Measurements from ENCODE around the gene SIL1.
"Not testable (repeated sequence)": the region's sequence is repeated elsewhere in the genome, so short reads cannot be mapped to it uniquely, and the experiment has no call there.

The SIL1 gene

GRCh38 chr5:139075066-139076050 is 122.8 kb downstream of the SIL1 start:
- TF ChIP-seq ELF4 (IDR thresholded peaks at IDR 0.05) (no peak), PKNOX1 (IDR thresholded peaks at IDR 0.05) (no peak)
- CTCF ChIA-PET: interaction anchor here (0.5 kb wide), 1 partner anchor 528 kb away, joined by 4 read pairs; no protein-coding TSS in a partner anchor
- POLR2A ChIA-PET: interaction anchor here (0.9 kb wide), 1 partner anchor 267 kb away, joined by 3 read pairs; no protein-coding TSS in a partner anchor
- no peak for DNase-seq (ENCODE audit: extremely low spot score)

- POLR2A ChIA-PET: not testable (repeated sequence)
Observed at GRCh38 chr5:139073956-139074355, 124.2 kb downstream of the SIL1 start.

GRCh38 chr5:139068494-139069151 is 129.5 kb downstream of the SIL1 start:
- ChIA-PET CTCF (no interaction called here), POLR2A (interaction anchor here (1.2 kb wide), 1 partner anchor 493 kb away, joined by 3 read pairs; no protein-coding TSS in a partner anchor)
- no peak for DNase-seq (ENCODE audit: extremely low spot score)
- TF ChIP-seq SP1 (IDR thresholded peaks at IDR 0.05): no peak
- TF ChIP-seq ARNT (IDR thresholded peaks at IDR 0.05): no peak
- no peak for TF ChIP-seq SUZ12 (IDR thresholded peaks at IDR 0.05)
- no peak for TF ChIP-seq PKNOX1 (IDR thresholded peaks at IDR 0.05)
- no peak for TF ChIP-seq TARDBP (IDR thresholded peaks at IDR 0.05)
- no peak for TF ChIP-seq FOXK2 (IDR thresholded peaks at IDR 0.05)
- no peak for TF ChIP-seq ZNF384 (IDR thresholded peaks at IDR 0.05)
- TF ChIP-seq HDGF (IDR thresholded peaks at IDR 0.05; ENCODE audit: borderline replicate concordance): no peak
- TF ChIP-seq LEF1 (IDR thresholded peaks at IDR 0.05; ENCODE audit: borderline replicate concordance): no peak
- TF ChIP-seq FOXM1 (IDR thresholded peaks at IDR 0.05; ENCODE audit: borderline replicate concordance): no peak
- TF ChIP-seq FOXA1 (IDR thresholded peaks at IDR 0.05): no peak
- TF ChIP-seq NFRKB (IDR thresholded peaks at IDR 0.05): no peak
- TF ChIP-seq CTBP1 (IDR thresholded peaks at IDR 0.05; ENCODE audit: borderline replicate concordance): no peak
- TF ChIP-seq L3MBTL2 (conservative IDR thresholded peaks at IDR 0.05): no peak
- TF ChIP-seq ELF4 (IDR thresholded peaks at IDR 0.05): no peak
- TF ChIP-seq BHLHE40 (IDR thresholded peaks at IDR 0.05; ENCODE audit: borderline replicate concordance): no peak

More at GRCh38 chr5:139073956-139074355, 124.2 kb downstream of the SIL1 start:
- DNase-seq (ENCODE audit: extremely low spot score): not testable (repeated sequence)
- CTCF ChIA-PET: interaction anchor here (0.6 kb wide), 1 partner anchor 171 kb away, joined by 3 read pairs; no protein-coding TSS in a partner anchor

GRCh38 chr5:139068060-139068459 is 130.1 kb downstream of the SIL1 start:
- no peak for DNase-seq (ENCODE audit: extremely low spot score)
- CTCF ChIA-PET: no interaction called here
- no peak for TF ChIP-seq BHLHE40 (IDR thresholded peaks at IDR 0.05; ENCODE audit: borderline replicate concordance)
- TF ChIP-seq HDGF (IDR thresholded peaks at IDR 0.05; ENCODE audit: borderline replicate concordance): no peak
- no peak for TF ChIP-seq SP1 (IDR thresholded peaks at IDR 0.05)
- TF ChIP-seq L3MBTL2 (conservative IDR thresholded peaks at IDR 0.05): no peak
- TF ChIP-seq PKNOX1 (IDR thresholded peaks at IDR 0.05): no peak
- POLR2A ChIA-PET: no interaction called here

GRCh38 chr5:139065306-139065705 is 132.9 kb downstream of the SIL1 start:
- POLR2A ChIA-PET: no interaction called here

GRCh38 chr5:139064613-139065012 is 133.6 kb downstream of the SIL1 start:
- no peak for DNase-seq (ENCODE audit: extremely low spot score)
- TF ChIP-seq CTBP1 (IDR thresholded peaks at IDR 0.05; ENCODE audit: borderline replicate concordance) (no peak), ARNT (IDR thresholded peaks at IDR 0.05) (no peak), L3MBTL2 (conservative IDR thresholded peaks at IDR 0.05) (no peak), LEF1 (IDR thresholded peaks at IDR 0.05; ENCODE audit: borderline replicate concordance) (no peak), ZNF384 (IDR thresholded peaks at IDR 0.05) (no peak), FOXM1 (IDR thresholded peaks at IDR 0.05; ENCODE audit: borderline replicate concordance) (no peak), FOXK2 (IDR thresholded peaks at IDR 0.05) (no peak), SP1 (IDR thresholded peaks at IDR 0.05) (no peak), ELF4 (IDR thresholded peaks at IDR 0.05) (no peak), BHLHE40 (IDR thresholded peaks at IDR 0.05; ENCODE audit: borderline replicate concordance) (no peak), SUZ12 (IDR thresholded peaks at IDR 0.05) (no peak), PKNOX1 (IDR thresholded peaks at IDR 0.05) (no peak), FOXA1 (IDR thresholded peaks at IDR 0.05) (no peak)
- ChIA-PET POLR2A (no interaction called here), CTCF (interaction anchor here (0.6 kb wide), 1 partner anchor 13 kb away, joined by 3 read pairs; no protein-coding TSS in a partner anchor)

More at GRCh38 chr5:139065306-139065705, 132.9 kb downstream of the SIL1 start:
- DNase-seq (ENCODE audit: extremely low spot score): no peak
- TF ChIP-seq FOXK2 (IDR thresholded peaks at IDR 0.05): no peak
- CTCF ChIA-PET: no interaction called here

Measured in HEK293T (cell line).